ENCODE results near the gene HDAC11. TPM values are rescaled to one million over a fixed set of nuclear protein-coding genes. Genes with fewer than 3 reads are reported as not detected.
"Not testable (repeated sequence)": the region's sequence is repeated elsewhere in the genome, so short reads cannot be mapped to it uniquely, and the experiment has no call there.

HDAC11 gene
- 8.9 TPM for total RNA-seq

- H3K4me3 ChIP-seq (ENCODE audit: low read length in 3 of 3) = peak within 1 kb of the TSS; percentile 89 to 94 (median 90)
- H3K27me3 ChIP-seq (ENCODE audit: control insufficient read depth in 3 of 3, insufficient read depth in 3 of 3, low read length in 3 of 3) = no peaks in the 10 kb centered on the region
- peaks cover 4 to 5% (median 4%) of the 10 kb centered on the region in 3 donors for H3K36me3 ChIP-seq (ENCODE audit: control insufficient read depth in 3 of 3, insufficient read depth in 3 of 3, low read length in 3 of 3)
- H3K9me3 ChIP-seq (ENCODE audit: control insufficient read depth in 3 of 3, low read length in 3 of 3) = no peaks in the 10 kb centered on the region
- H3K4me1 ChIP-seq (ENCODE audit: control insufficient read depth in 3 of 3, insufficient read depth in 3 of 3, low read length in 3 of 3) = peaks cover 31 to 54% (median 37%) of the 10 kb centered on the region in 3 donors
- peak within 1 kb of the TSS; percentile 95 to 97 (median 97) for H3K9ac ChIP-seq (ENCODE audit: low read depth in 1 of 3, low read length in 3 of 3)
- peak within 1 kb of the TSS; percentile 96 for H3K27ac ChIP-seq (ENCODE audit: low read depth, low read length)
Measured at GRCh38 chr3:13479582-13480339, at the start of gene HDAC11. TSS of gene HDAC11 (plus strand) at chr3:13480306. CDS start at chr3:13480348, 42 bp downstream.

GRCh38 chr3:13430411-13430875 lies 49.7 kb upstream of the HDAC11 start:
- H3K36me3 ChIP-seq (ENCODE audit: control insufficient read depth in 3 of 3, insufficient read depth in 3 of 3, low read length in 3 of 3); H3K27ac ChIP-seq (ENCODE audit: low read depth, low read length); H3K27me3 ChIP-seq (ENCODE audit: control insufficient read depth in 3 of 3, insufficient read depth in 3 of 3, low read length in 3 of 3); H3K9me3 ChIP-seq (ENCODE audit: control insufficient read depth in 3 of 3, low read length in 3 of 3); H3K9ac ChIP-seq (ENCODE audit: low read depth in 1 of 3, low read length in 3 of 3); H3K4me1 ChIP-seq (ENCODE audit: control insufficient read depth in 3 of 3, insufficient read depth in 3 of 3, low read length in 3 of 3); H3K4me3 ChIP-seq (ENCODE audit: low read length in 3 of 3): not testable (repeated sequence)

- Histone ChIP-seq H3K4me3 (ENCODE audit: low read length in 3 of 3) (no peak overlapping the region), H3K9ac (ENCODE audit: low read depth in 1 of 3, low read length in 3 of 3) (no peak overlapping the region), H3K4me1 (ENCODE audit: control insufficient read depth in 3 of 3, insufficient read depth in 3 of 3, low read length in 3 of 3) (peaks cover 0 to 5% (median 0%) of the 10 kb centered on the region in 3 donors), H3K27ac (ENCODE audit: low read depth, low read length) (no peak overlapping the region), H3K27me3 (ENCODE audit: control insufficient read depth in 3 of 3, insufficient read depth in 3 of 3, low read length in 3 of 3) (peaks cover 0 to 3% (median 0%) of the 10 kb centered on the region in 3 donors), H3K36me3 (ENCODE audit: control insufficient read depth in 3 of 3, insufficient read depth in 3 of 3, low read length in 3 of 3) (no peaks in the 10 kb centered on the region), H3K9me3 (ENCODE audit: control insufficient read depth in 3 of 3, low read length in 3 of 3) (no peaks in the 10 kb centered on the region)
Measured at GRCh38 chr3:13432093-13432492, 48.0 kb upstream of the HDAC11 start.

- Histone ChIP-seq H3K4me1 (ENCODE audit: control insufficient read depth in 3 of 3, insufficient read depth in 3 of 3, low read length in 3 of 3) (peaks cover 0 to 5% (median 0%) of the 10 kb centered on the region in 3 donors), H3K36me3 (ENCODE audit: control insufficient read depth in 3 of 3, insufficient read depth in 3 of 3, low read length in 3 of 3) (no peaks in the 10 kb centered on the region), H3K4me3 (ENCODE audit: low read length in 3 of 3) (no peak overlapping the region), H3K9ac (ENCODE audit: low read depth in 1 of 3, low read length in 3 of 3) (no peak overlapping the region), H3K9me3 (ENCODE audit: control insufficient read depth in 3 of 3, low read length in 3 of 3) (no peaks in the 10 kb centered on the region), H3K27ac (ENCODE audit: low read depth, low read length) (no peak overlapping the region), H3K27me3 (ENCODE audit: control insufficient read depth in 3 of 3, insufficient read depth in 3 of 3, low read length in 3 of 3) (peaks cover 0 to 3% (median 0%) of the 10 kb centered on the region in 3 donors)
Measured at GRCh38 chr3:13433912-13434311, 46.2 kb upstream of the HDAC11 start.

- not testable (repeated sequence) for H3K27ac ChIP-seq (ENCODE audit: low read depth, low read length); H3K4me3 ChIP-seq (ENCODE audit: low read length in 3 of 3); H3K9ac ChIP-seq (ENCODE audit: low read depth in 1 of 3, low read length in 3 of 3); H3K36me3 ChIP-seq (ENCODE audit: control insufficient read depth in 3 of 3, insufficient read depth in 3 of 3, low read length in 3 of 3); H3K9me3 ChIP-seq (ENCODE audit: control insufficient read depth in 3 of 3, low read length in 3 of 3); H3K4me1 ChIP-seq (ENCODE audit: control insufficient read depth in 3 of 3, insufficient read depth in 3 of 3, low read length in 3 of 3); H3K27me3 ChIP-seq (ENCODE audit: control insufficient read depth in 3 of 3, insufficient read depth in 3 of 3, low read length in 3 of 3)
Measured at GRCh38 chr3:13436213-13436612, 43.9 kb upstream of the HDAC11 start.

- H3K27me3 ChIP-seq (ENCODE audit: control insufficient read depth in 3 of 3, insufficient read depth in 3 of 3, low read length in 3 of 3) = peaks cover 0 to 3% (median 0%) of the 10 kb centered on the region in 3 donors
- no peaks in the 10 kb centered on the region for H3K4me1 ChIP-seq (ENCODE audit: control insufficient read depth in 3 of 3, insufficient read depth in 3 of 3, low read length in 3 of 3)
- no peak overlapping the region for H3K9ac ChIP-seq (ENCODE audit: low read depth in 1 of 3, low read length in 3 of 3)
Measured at GRCh38 chr3:13440204-13440817, 39.8 kb upstream of the HDAC11 start.

GRCh38 chr3:13442882-13443281 lies 37.2 kb upstream of the HDAC11 start:
- H3K27ac ChIP-seq (ENCODE audit: low read depth, low read length); H3K4me1 ChIP-seq (ENCODE audit: control insufficient read depth in 3 of 3, insufficient read depth in 3 of 3, low read length in 3 of 3); H3K27me3 ChIP-seq (ENCODE audit: control insufficient read depth in 3 of 3, insufficient read depth in 3 of 3, low read length in 3 of 3); H3K4me3 ChIP-seq (ENCODE audit: low read length in 3 of 3); H3K9ac ChIP-seq (ENCODE audit: low read depth in 1 of 3, low read length in 3 of 3); H3K9me3 ChIP-seq (ENCODE audit: control insufficient read depth in 3 of 3, low read length in 3 of 3); H3K36me3 ChIP-seq (ENCODE audit: control insufficient read depth in 3 of 3, insufficient read depth in 3 of 3, low read length in 3 of 3): not testable (repeated sequence)

More at GRCh38 chr3:13440204-13440817, 39.8 kb upstream of the HDAC11 start:
- Histone ChIP-seq H3K27ac (ENCODE audit: low read depth, low read length) (no peak overlapping the region), H3K4me3 (ENCODE audit: low read length in 3 of 3) (no peak overlapping the region), H3K9me3 (ENCODE audit: control insufficient read depth in 3 of 3, low read length in 3 of 3) (no peaks in the 10 kb centered on the region), H3K36me3 (ENCODE audit: control insufficient read depth in 3 of 3, insufficient read depth in 3 of 3, low read length in 3 of 3) (no peaks in the 10 kb centered on the region)

- Histone ChIP-seq H3K36me3 (ENCODE audit: control insufficient read depth in 3 of 3, insufficient read depth in 3 of 3, low read length in 3 of 3) (no peaks in the 10 kb centered on the region), H3K27me3 (ENCODE audit: control insufficient read depth in 3 of 3, insufficient read depth in 3 of 3, low read length in 3 of 3) (no peaks in the 10 kb centered on the region), H3K9ac (ENCODE audit: low read depth in 1 of 3, low read length in 3 of 3) (peak overlapping the region; percentile 73 to 82 (median 76)), H3K4me3 (ENCODE audit: low read length in 3 of 3) (peak overlapping the region; percentile 81 to 85 (median 85)), H3K27ac (ENCODE audit: low read depth, low read length) (peak overlapping the region; percentile 73), H3K4me1 (ENCODE audit: control insufficient read depth in 3 of 3, insufficient read depth in 3 of 3, low read length in 3 of 3) (peaks cover 6 to 15% (median 7%) of the 10 kb centered on the region in 3 donors), H3K9me3 (ENCODE audit: control insufficient read depth in 3 of 3, low read length in 3 of 3) (no peaks in the 10 kb centered on the region)
Measured at GRCh38 chr3:13451301-13451673, 28.8 kb upstream of the HDAC11 start.

GRCh38 chr3:13452490-13453335 lies 27.4 kb upstream of the HDAC11 start:
- H3K4me1 ChIP-seq (ENCODE audit: control insufficient read depth in 3 of 3, insufficient read depth in 3 of 3, low read length in 3 of 3) = peaks cover 6 to 15% (median 7%) of the 10 kb centered on the region in 3 donors
- H3K27me3 ChIP-seq (ENCODE audit: control insufficient read depth in 3 of 3, insufficient read depth in 3 of 3, low read length in 3 of 3) = no peaks in the 10 kb centered on the region
- peak overlapping the region; percentile 38 to 85 (median 81) for H3K4me3 ChIP-seq (ENCODE audit: low read length in 3 of 3)
- H3K9ac ChIP-seq (ENCODE audit: low read depth in 1 of 3, low read length in 3 of 3) = peak overlapping the region in 2 of 3 donors; percentile 73 to 82
- peak overlapping the region; percentile 73 for H3K27ac ChIP-seq (ENCODE audit: low read depth, low read length)
- no peaks in the 10 kb centered on the region for H3K36me3 ChIP-seq (ENCODE audit: control insufficient read depth in 3 of 3, insufficient read depth in 3 of 3, low read length in 3 of 3)
- no peaks in the 10 kb centered on the region for H3K9me3 ChIP-seq (ENCODE audit: control insufficient read depth in 3 of 3, low read length in 3 of 3)

Data from skeletal muscle tissue (tissue), 4 donors.